ENCODE data around the gene SLCO1A2. TPM values are rescaled to one million over a fixed set of nuclear protein-coding genes. Genes with fewer than 3 reads are reported as not detected.
"Not testable (repeated sequence)": the region's sequence is repeated elsewhere in the genome, so short reads cannot be mapped to it uniquely, and the experiment has no call there.

Gene SLCO1A2
- total and polyA plus RNA-seq, 12 donors: 0.06 TPM; not detected in 11

DNA sequence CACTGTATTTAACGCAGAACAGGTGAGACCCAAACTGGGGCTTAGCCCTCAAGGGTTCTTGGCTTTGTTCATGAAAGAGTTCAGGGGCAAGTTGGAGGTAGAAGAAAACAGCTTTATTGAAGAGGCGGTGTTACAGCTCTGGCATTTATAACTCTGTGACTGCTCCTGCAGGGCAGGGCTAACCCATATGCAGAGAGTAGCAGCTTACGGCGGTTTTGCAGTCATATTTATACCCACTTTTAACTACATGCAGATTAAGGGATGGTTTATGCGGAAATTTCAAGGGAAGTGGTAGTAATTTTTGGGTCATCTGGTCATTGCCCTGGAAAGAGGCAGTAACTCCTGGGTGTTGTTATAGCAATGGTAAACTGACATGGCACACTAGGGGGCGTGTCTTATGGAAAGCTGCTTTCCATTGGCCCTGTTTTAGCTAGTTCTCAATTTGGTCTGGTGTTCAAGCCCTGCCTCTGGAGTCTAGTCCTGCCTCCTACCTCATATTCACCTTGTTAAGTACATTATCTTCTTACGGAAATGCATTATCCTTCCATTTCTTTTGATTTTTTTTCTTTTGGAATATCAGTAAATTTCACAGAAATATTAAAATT is 36.2 kb upstream of the SLCO1A2 start:
- Histone ChIP-seq H3K9me3 (replicated peaks in 1 of 3) (no peaks in the 10 kb centered on the region), H3K27ac (no peak overlapping the region), H3K4me3 (no peak overlapping the region), H3K36me3 (replicated peaks in 1 of 2) (no peaks in the 10 kb centered on the region), H3K27me3 (no peaks in the 10 kb centered on the region), H3K4me1 (replicated peaks in 1 of 2) (no peaks in the 10 kb centered on the region)
- intact Hi-C loops (cut with DNase I): no loop called here
- TF ChIP-seq, protein P1, sequence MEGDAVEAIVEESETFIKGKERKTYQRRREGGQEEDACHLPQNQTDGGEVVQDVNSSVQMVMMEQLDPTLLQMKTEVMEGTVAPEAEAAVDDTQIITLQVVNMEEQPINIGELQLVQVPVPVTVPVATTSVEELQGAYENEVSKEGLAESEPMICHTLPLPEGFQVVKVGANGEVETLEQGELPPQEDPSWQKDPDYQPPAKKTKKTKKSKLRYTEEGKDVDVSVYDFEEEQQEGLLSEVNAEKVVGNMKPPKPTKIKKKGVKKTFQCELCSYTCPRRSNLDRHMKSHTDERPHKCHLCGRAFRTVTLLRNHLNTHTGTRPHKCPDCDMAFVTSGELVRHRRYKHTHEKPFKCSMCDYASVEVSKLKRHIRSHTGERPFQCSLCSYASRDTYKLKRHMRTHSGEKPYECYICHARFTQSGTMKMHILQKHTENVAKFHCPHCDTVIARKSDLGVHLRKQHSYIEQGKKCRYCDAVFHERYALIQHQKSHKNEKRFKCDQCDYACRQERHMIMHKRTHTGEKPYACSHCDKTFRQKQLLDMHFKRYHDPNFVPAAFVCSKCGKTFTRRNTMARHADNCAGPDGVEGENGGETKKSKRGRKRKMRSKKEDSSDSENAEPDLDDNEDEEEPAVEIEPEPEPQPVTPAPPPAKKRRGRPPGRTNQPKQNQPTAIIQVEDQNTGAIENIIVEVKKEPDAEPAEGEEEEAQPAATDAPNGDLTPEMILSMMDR (IDR thresholded peaks at IDR 0.05): no peak
- no peak for TF ChIP-seq POLR2A (IDR thresholded peaks at IDR 0.05)
- no peak for DNase-seq
- WGBS, 4 donors: 76 to 81% (median 77%) methylated on average over 7 of the region's 7 CpGs

DNA sequence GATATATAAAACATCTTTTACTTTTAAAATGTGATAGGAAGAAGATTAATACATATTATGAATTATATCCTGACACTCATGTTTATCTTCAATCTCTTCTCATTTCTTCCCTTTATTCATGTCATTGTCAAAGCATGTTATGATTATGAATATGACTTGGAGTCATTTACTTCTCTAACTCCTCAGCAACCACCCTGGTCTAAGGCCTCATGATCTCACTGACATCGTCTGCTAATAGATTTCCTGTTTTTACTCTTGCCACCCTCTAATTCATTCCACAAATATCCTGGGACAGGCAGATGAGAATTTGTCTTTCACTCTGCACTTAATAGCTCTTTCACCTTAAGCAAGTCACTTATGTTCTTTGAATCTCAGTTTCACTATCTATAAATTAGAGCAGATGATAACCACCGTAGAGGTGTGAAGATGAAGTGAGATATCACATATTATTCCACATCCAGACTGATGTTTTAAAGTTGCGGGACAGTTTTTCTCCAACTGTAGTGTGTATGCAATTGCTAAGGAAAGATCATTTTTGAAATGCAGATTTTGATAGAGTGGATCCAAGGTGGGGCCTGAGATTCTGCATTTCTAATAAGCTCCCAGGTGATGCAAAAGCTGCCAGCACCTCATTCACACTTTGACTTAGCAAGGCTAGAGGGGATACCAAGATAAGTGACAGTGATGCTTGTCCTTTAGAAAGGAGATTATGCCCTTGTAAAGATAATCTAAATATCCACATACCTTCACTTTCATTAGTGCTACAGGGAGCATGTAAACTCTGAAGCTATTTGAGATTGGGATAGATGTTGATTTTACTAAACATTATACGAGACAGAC is 34.6 kb upstream of the SLCO1A2 start:
- Histone ChIP-seq H3K4me1 (replicated peaks in 1 of 2) (no peaks in the 10 kb centered on the region), H3K36me3 (replicated peaks in 1 of 2) (no peaks in the 10 kb centered on the region), H3K27ac (no peak overlapping the region), H3K9me3 (replicated peaks in 1 of 3) (no peaks in the 10 kb centered on the region), H3K27me3 (no peaks in the 10 kb centered on the region), H3K4me3 (no peak overlapping the region)
- no peak for TF ChIP-seq POLR2A (IDR thresholded peaks at IDR 0.05)
- TF ChIP-seq, protein P1 (IDR thresholded peaks at IDR 0.05): no peak
- WGBS, 4 donors: 47 to 49% (median 48%) methylated on average over 4 of the region's 4 CpGs
- intact Hi-C loops (cut with DNase I): no loop called here
- no peak for DNase-seq

DNA sequence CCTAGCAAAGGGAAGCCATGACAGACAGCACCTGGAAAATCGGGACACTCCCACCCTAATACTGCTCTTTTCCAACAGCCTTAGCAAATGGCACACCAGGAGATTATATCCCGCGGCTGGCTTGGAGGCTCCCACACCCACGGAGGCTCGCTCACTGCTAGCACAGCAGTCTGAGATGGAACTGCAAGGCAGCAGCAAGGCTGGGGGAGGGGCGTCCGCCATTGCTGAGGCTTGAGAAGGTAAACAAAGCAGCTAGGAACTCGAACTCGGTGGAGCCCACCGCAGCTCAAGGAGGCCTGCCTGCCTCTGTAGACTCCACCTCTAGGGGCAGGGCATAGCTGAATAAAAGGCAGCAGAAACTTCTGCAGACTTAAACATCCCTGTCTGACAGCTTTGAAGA is 25.9 kb upstream of the SLCO1A2 start:
- 72 to 84% (median 78%) methylated on average over 6 to 10 of the region's 10 CpGs for WGBS, 4 donors
- H3K4me1 ChIP-seq (replicated peaks in 1 of 2); H3K27ac ChIP-seq; DNase-seq; H3K9me3 ChIP-seq (replicated peaks in 1 of 3); H3K36me3 ChIP-seq (replicated peaks in 1 of 2); intact Hi-C loops (cut with DNase I); H3K27me3 ChIP-seq; H3K4me3 ChIP-seq: not testable (repeated sequence)

DNA sequence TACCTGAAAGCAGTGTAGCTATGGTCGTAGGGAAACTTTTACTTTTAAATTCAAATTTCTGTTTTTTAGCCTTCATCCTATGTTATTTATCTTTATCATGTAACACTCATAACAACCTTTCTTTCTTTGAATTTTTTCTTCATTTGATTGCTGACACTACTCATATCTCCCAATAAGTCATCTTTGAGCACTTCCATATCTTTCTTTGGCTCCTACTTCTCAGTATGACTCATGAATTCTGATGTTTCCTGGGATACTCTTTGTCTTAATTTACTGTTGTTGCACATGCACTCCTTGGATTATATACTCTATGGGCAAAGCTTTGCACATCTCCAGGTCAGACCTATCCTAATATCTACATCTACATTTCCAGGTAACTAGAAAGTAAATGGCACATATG is 19.9 kb upstream of the SLCO1A2 start:
- WGBS, 4 donors: 67 to 85% (median 82%) methylated on average over 1 of the region's 1 CpG
- no peak for TF ChIP-seq POLR2A (IDR thresholded peaks at IDR 0.05)
- TF ChIP-seq, protein P1 (IDR thresholded peaks at IDR 0.05): no peak
- no peak overlapping the region for H3K4me3 ChIP-seq
- no peak overlapping the region for H3K27ac ChIP-seq
- DNase-seq: no peak
- H3K27me3 ChIP-seq: no peaks in the 10 kb centered on the region
- no peaks in the 10 kb centered on the region for H3K4me1 ChIP-seq (replicated peaks in 1 of 2)
- intact Hi-C loops (cut with DNase I): no loop called here
- peaks cover 0 to 4% of the 10 kb centered on the region in 2 donors for H3K36me3 ChIP-seq (replicated peaks in 1 of 2)
- H3K9me3 ChIP-seq (replicated peaks in 1 of 3): no peaks in the 10 kb centered on the region

All from adrenal gland (tissue), 12 donors.